Melanocyte of skin (primary cell): ENCODE results near the gene ZWILCH. TPM values are rescaled to one million over a fixed set of nuclear protein-coding genes. Genes with fewer than 3 reads are reported as not detected.

Source experiments
- small RNA-seq, 2 donors: library from RNA; depleted of rRNA; stranded (forward); fragments of <200 nt; gene quantifications; one replicate each; pipeline ENCODE3, GENCODE V24; 2012
- total RNA-seq, 2 donors: library from RNA; depleted of rRNA; stranded (reverse); fragments of >200 nt; gene quantifications; 2 replicates each; pipeline ENCODE4 v1.2.3, GENCODE V29; 2012

The ZWILCH gene
- total RNA-seq = 10 to 100 TPM; 22.0 to 39.0 TPM

GRCh38 chr15:66504563-66505429, at the start of gene ZWILCH, which contains the start of gene RPL4:
Gene ZWILCH, plus strand, starts transcription at chr15:66505326. Its CDS starts 13 bp downstream, at chr15:66505339.
Gene RPL4, minus strand, starts transcription at chr15:66504855. Its CDS starts 65 bp downstream, at chr15:66504790.

GRCh38 chr15:66497502-66498455, 7.3 kb upstream of the ZWILCH start, which contains the start of gene SNAPC5:
Gene SNAPC5, minus strand, starts transcription at chr15:66497762. Its CDS starts 31 bp downstream, at chr15:66497731.

GRCh38 chr15:66565741-66566144, 60.6 kb downstream of the ZWILCH start, which contains the start of gene LCTL:
Gene LCTL, minus strand, starts transcription at chr15:66565998. Its CDS starts 633 bp downstream, at chr15:66565365.

Small RNA genes lying within 50 kb of the gene (small RNA-seq; reads per million reads assigned to genes)
- gene MIR4512 (0 to 1.3 reads per million in 2 donors), gene RF01159 (0 reads per million in 2 donors), gene SNORD16 (0 reads per million in 2 donors), gene SNORD18A (0 reads per million in 2 donors), gene SNORD18B (0 reads per million in 2 donors), gene SNORD18C (0 reads per million in 2 donors)

Other genes with a start within 250 kb of the ZWILCH start
- gene DIS3L, start 211.8 kb upstream of the ZWILCH start, total RNA-seq = 10 to 100 TPM; 27.9 to 39.0 TPM
- 10 to 100 TPM; 12.0 to 24.3 TPM for gene TIPIN, start 148.6 kb upstream of the ZWILCH start, total RNA-seq
- 10 to 100 TPM; 14.1 to 20.3 TPM for gene MAP2K1, start 118.4 kb upstream of the ZWILCH start, total RNA-seq
- gene SNAPC5, start 7.6 kb upstream of the ZWILCH start, total RNA-seq = 10 to 100 TPM; 16.0 to 17.2 TPM
- 1,000 to 10,000 TPM; 1,254 to 1,646 TPM for gene RPL4, start 471 bp upstream of the ZWILCH start, total RNA-seq
- gene LCTL, start 60.7 kb downstream of the ZWILCH start, total RNA-seq = 1 to 10 TPM; 1.4 to 2.3 TPM
- gene SMAD6, start 196.9 kb downstream of the ZWILCH start, total RNA-seq = under 1 TPM; 0.33 to 0.69 TPM